Measurements from ENCODE around the gene MTREX. TPM values are rescaled to one million over a fixed set of nuclear protein-coding genes. Genes with fewer than 3 reads are reported as not detected.

Gene MTREX
- total and polyA plus RNA-seq, 10 of the 15 experiments (the other 5 are each of a cell fraction or from before 2014, with no cell fraction given), result 20.1 to 102 (median 49.0) TPM

DNA sequence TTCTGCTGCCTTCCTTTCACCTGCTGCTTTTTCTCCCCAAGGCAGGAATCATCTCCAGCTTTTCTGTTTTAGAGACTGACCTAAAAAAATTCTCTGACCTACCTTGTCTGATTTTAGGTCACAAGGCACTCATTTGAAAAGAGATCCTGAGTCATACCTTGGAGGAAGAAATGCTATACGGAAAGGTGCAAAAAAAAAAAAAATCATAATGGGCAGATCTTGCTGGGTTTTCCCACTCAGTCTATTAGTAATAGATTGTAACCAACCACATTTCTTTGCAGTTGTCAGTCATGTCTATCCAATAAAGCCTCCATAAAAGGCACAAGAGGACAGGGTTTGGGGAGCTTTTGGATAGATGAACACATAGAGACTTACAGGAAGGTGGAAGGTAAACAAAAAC, 70.0 kb downstream of the MTREX start (continued):
- TF ChIP-seq, protein P1, sequence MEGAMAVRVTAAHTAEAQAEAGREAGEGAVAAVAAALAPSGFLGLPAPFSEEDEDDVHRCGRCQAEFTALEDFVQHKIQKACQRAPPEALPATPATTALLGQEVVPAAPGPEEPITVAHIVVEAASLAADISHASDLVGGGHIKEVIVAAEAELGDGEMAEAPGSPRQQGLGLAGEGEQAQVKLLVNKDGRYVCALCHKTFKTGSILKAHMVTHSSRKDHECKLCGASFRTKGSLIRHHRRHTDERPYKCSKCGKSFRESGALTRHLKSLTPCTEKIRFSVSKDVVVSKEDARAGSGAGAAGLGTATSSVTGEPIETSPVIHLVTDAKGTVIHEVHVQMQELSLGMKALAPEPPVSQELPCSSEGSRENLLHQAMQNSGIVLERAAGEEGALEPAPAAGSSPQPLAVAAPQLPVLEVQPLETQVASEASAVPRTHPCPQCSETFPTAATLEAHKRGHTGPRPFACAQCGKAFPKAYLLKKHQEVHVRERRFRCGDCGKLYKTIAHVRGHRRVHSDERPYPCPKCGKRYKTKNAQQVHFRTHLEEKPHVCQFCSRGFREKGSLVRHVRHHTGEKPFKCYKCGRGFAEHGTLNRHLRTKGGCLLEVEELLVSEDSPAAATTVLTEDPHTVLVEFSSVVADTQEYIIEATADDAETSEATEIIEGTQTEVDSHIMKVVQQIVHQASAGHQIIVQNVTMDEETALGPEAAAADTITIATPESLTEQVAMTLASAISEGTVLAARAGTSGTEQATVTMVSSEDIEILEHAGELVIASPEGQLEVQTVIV (IDR thresholded peaks at IDR 0.05; ENCODE audit: borderline replicate concordance, partially characterized antibody), result no peak
- TF ChIP-seq SMC3 (IDR thresholded peaks at IDR 0.05; ENCODE audit: borderline replicate concordance, low read length) (no peak), ZNF217 (IDR thresholded peaks at IDR 0.05) (no peak), FOXK2 (IDR thresholded peaks at IDR 0.05) (no peak), NR2C2 (IDR thresholded peaks at IDR 0.05; ENCODE audit: borderline replicate concordance, control insufficient read depth, insufficient read length, low read depth) (no peak), RAD21 (IDR thresholded peaks at IDR 0.05; ENCODE audit: insufficient read depth, low read depth, low read length) (no peak)

DNA sequence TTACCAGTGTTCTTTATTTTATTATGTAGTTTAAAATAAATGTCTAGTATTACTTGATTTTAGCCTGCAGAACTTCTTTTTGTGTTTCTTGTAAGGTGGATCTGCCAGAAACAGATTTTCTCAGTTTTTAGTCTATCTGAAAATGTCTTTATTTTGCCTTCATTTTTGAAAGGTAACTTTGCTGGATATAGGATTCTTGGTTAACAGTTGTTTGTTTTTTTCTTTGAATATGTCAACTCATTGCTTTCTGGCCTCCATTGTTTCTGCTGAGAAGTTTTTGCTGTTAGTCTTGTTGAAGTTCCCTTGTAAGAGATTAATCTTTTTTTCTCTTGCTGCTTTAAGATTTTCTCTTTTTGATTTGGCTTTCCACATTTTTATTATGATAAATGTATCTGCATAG, 75.5 kb downstream of the MTREX start:
- Histone ChIP-seq H3K27me3 (replicated peaks in 1 of 2; ENCODE audit: control insufficient read depth in 2 of 2, insufficient read depth in 2 of 2, low read length in 1 of 2) (no peaks in the 10 kb centered on the region), H3K4me3 (no peak overlapping the region), H3K9ac (ENCODE audit: control insufficient read depth, insufficient read depth, low read length) (no peak overlapping the region), H3K79me2 (ENCODE audit: control insufficient read depth, insufficient read depth, low read length) (no peaks in the 10 kb centered on the region), H4K20me1 (ENCODE audit: control insufficient read depth, insufficient read depth) (no peaks in the 10 kb centered on the region), H3K4me1 (ENCODE audit: control insufficient read depth, insufficient read depth, low read length) (no peaks in the 10 kb centered on the region), H3K4me2 (ENCODE audit: control insufficient read depth, insufficient read depth) (no peak overlapping the region), H3K36me3 (ENCODE audit: control insufficient read depth in 2 of 2, insufficient read depth in 2 of 2, low read length in 1 of 2) (peaks cover 5 to 30% of the 10 kb centered on the region in 2 experiments), H3K27ac (ENCODE audit: control insufficient read depth, insufficient read depth) (no peak overlapping the region), H3K9me3 (replicated peaks; ENCODE audit: control insufficient read depth, insufficient read depth, low read length) (peaks cover 12% of the 10 kb centered on the region; the same call in 2 of the 3 replicates), H2AFZ (ENCODE audit: control insufficient read depth, low read depth, low read length) (no peak overlapping the region)
- ChIA-PET RAD21 (ENCODE audit: unreplicated experiment) (no interaction called here), POLR2A (no interaction called here), CTCF (interaction anchor here (1.1 kb wide), 1 partner anchor 58 kb away, joined by 3 read pairs; no protein-coding TSS in a partner anchor), SMC1A (ENCODE audit: uncharacterized antibody, unreplicated experiment) (interaction anchor here (1.0 kb wide), 1 partner anchor 10 kb away, joined by 3 read pairs; no protein-coding TSS in a partner anchor)
- BruUV-seq (replicated peaks), result no TSS peak
- DNase-seq (ENCODE audit: low read depth, low spot score) (no peak), FAIRE-seq (no peak), ATAC-seq (no peak)
- TF ChIP-seq CBX5 (IDR thresholded peaks at IDR 0.05; ENCODE audit: low read depth) (peak; percentile 67; the same call in 1 of the 2 replicates), SUPT20H (IDR thresholded peaks at IDR 0.05; ENCODE audit: borderline replicate concordance, control insufficient read depth, low read depth, low read length) (no peak)
- in situ Hi-C loops (cut with MboI), result no loop called here
- intact Hi-C loops (cut with micrococcal nuclease; ENCODE audit: unreplicated experiment), result no loop called here
